Activated gamma-delta T cell treated with Interleukin-2 at 50 U/mL for 16 hours (primary cell): ENCODE data around the gene PRM1.
"Not testable (repeated sequence)": the region's sequence is repeated elsewhere in the genome, so short reads cannot be mapped to it uniquely, and the experiment has no call there.

Experiments used
- DNase-seq: peaks from one replicate; pipeline ENCODE4 v3.0.0-alpha.2; 2020

Gene PRM1

DNA sequence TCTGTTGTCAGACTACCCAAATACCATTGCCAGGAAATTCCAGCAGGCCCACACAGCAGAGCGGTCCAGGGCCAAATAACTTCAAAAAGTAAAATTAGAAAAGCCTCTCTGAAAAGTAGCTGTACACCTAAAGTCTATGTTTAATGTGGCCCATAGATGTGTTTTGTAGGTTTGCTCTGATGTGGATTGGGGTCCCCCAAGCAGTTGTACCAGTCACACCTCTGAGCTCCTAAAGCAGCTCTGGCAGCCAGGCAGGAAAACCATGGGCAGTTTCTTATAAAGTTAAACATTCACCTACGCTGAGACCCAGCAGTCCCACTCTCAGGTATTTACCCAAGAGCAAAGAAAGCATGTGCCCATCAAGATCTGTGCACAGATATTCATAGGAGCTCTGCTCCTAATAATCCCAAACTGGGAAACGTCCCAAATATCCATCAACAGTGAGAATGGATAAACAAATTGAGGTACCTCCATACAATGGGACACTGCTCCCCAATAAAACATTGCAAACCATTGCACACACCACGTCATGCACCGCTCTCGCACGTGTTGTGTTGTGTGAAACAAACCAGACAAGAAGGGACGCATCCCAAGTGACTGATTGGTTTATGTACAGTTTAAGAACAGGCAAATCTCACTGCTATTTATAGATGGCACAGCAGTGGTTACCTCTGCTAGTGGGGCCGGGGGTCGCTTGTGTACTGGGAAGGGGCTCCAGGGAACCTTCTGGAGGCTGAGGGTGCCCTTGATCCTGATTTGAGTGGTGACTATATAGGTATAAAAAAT lies 15.8 kb upstream of the PRM1 start:
- DNase-seq, result no peak

- no peak for DNase-seq
Measured at GRCh38 chr16:11296351-11296705, 15.2 kb upstream of the PRM1 start.

DNA sequence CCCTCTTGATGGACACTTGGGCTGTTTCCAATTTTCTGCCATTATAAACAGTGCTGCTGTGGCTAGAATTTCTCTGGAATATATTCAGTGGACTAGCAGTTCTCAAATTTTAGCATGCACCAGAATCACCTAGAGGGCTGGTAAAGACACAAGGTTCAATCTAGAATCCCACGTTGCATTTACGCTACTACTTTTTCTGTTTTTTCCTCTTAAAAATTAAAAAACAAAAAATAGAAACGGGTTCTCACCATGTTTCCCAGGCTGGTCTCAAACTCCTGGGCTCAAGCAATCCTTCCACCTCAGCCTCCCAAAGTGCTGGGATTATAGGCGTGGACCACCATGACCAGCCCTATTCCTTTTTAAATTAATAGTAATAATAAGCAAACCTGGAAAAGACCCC lies 14.5 kb upstream of the PRM1 start:
- no peak for DNase-seq

DNA sequence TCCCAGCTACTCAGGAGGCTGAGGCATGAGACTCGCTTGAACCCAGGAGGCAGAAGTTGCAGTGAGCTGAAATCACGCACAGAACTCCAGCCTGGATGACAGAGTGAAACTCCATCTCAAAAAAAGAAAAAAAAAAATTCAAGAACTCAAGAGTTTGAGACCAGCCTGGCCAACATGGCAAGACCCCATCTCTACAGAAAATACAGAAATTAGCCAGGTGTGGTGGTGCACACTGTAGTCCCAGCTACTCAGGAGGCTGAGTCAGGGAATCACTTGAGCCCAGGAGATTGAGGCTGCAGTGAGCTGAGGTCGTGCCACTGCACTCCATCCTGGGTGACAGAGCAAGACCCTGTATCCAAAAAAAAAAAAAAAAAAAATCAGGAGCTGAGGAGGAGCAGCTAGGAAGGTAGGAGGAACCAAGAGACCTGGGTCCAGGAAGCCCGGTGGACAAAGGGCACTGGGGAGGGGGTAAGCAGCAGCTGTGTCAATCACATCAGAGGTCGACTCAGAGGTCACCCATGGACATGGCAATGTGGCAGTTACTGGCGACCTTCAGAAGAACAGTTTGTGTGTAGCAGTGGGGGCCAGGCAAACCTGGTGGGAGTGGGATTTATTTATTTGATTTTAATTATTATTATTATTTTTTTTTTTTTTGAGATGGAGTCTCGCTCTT lies 11.1 kb upstream of the PRM1 start:
- DNase-seq, result no peak

GRCh38 chr16:11291091-11291703 lies 10.1 kb upstream of the PRM1 start:
- DNase-seq, result no peak

DNA sequence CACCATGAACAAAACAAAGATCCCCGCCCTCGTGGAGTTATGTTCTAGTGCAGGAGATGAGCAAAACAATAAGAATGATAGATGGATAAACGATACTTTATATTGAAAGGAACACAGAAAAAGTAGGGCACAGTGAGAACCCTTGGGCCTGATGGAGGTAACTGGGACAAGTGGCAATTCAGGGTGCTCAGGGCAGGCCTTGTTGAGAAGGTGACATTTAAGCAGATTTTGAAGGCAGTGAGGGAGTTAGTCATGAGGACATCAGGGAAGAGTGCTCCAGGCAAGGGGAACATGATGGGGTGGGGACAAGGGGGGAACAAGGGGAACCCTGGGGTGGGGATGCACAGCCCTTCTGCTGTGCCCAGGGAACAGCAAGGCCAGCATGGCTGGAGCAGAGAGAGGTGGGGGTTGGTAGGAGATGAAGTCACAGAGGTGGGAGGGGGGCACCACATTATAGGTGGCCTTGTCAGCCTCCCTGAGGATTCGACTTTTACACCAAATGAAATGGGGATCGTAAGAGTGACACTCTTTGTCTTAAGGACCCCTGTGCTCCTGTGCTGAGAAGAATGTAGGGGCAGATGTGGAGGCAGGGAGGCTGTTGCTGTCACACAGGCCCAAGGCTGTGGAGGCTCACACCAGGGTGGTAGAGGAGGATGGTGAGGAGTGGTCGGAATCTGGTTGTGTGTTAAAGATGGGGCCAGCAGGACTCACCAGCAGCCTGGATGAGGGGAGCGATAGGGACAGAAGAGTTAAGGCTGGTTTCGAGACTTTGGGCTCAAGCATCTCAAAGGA lies 9.2 kb upstream of the PRM1 start:
- no peak for DNase-seq

DNA sequence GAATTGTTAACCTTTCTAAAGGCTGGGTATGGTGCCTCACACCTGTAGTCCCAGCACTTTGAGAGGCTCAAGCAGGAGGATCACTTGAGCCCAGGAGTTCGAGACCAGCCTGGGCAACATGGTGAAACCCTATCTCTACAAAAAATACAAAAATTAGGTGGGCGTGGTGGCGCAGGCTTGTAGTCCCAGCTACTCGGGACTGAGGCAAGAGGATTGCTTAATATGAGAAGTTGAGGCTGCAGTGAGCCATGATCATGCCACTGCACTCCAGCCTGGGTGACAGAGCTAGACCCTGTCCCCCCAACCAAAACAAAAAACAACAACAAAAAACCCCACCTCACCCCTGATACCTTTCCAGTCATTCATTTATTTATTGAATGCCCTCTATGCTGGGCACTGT lies 8.6 kb upstream of the PRM1 start:
- not testable (repeated sequence) for DNase-seq

- no peak for DNase-seq
Measured at GRCh38 chr16:11289202-11289601, 8.1 kb upstream of the PRM1 start.

DNA sequence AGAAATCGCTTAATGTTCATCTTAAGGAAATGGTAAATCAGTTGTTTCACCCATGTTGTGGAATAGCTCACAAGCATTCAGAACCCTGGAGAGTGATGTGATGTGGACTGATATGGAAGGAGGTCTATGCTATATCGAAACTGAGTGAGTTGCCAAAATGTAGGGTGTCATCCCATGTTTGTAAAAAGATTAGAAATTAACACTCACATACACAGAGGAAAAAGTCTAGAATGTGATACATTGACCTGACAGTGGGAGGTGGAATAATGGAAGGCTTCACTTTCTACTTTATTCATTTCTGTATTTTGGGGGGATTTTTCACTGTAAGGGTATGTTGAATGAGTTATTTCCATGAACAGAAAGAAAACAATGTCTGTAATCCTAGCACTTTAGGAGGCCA lies 4.7 kb upstream of the PRM1 start:
- no peak for DNase-seq

DNA sequence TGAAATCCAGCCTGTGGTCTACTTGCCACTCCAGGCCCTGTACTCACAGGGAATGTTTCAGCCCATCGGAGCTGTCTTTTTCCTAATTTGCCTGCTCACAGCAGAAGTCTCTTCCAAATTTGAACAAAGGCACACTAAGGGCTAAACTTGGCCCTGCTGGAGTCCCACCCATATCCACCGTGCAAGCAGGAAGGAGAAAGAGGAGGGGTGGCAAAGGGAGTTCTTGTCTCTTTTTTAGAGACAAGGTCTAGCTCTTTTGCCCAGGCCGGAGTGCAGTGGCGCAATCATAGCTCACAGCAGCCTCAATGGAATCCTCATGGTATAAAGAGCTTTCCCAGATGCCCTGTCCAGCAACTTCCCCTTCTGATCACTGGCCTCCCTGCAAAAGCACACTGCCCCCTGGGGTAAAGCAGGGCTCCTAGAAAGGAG lies 2.7 kb upstream of the PRM1 start:
- no peak for DNase-seq

DNA sequence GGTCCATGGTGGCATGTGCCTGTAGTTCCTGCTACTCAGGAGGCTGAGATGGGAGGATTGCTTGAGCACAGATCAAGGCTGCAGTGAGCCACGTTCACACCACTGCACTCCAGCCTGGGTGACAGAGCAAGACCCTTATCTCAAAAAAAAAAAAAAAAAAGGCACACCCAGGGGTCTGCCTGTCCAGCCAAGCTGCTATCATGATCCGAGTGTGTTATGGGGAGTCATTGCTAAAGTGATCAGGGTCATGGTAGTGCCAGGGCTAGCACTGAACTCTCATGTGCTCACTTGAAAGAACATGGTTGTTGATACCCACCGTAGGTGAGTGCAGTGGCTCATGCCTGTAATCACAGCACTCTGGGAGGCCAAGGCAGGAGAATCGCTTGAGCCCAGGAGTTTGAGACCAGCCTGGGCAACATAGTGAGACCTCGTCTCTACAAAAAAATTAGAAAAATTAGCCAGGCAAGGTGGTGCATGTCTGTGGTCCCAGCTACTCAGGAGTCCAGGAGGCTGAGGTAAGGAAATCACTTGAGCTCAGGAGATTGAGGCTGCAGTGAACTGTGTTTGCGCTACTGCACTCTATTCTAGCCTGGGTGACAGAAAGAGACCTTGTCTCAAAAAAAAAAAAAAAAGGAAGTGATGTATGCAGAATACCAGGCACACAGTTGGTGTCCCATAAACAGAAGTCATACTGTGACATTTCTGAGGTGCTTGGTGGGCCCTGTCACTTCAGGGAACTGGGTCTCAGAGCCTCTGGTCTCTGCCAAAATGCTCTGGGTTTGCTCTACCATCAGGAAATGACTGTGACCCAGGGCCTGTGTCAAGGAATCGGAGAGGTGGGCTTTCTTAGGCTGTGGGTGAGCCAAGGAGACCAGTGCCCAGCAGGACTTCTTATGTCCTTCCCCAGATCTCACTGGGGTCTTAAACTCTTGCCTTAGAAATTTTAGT lies 2.2 kb downstream of the PRM1 start:
- no peak for DNase-seq

GRCh38 chr16:11277607-11278337 lies 3.4 kb downstream of the PRM1 start:
- no peak for DNase-seq

GRCh38 chr16:11276896-11277593 lies 4.1 kb downstream of the PRM1 start:
- no peak for DNase-seq

- DNase-seq, result no peak
Measured at GRCh38 chr16:11276143-11276895, 4.8 kb downstream of the PRM1 start, which contains the start of gene PRM2. Gene PRM2 (minus strand): TSS chr16:11276480. CDS start chr16:11276370, 110 bp downstream.

- DNase-seq, result no peak
Measured at GRCh38 chr16:11274964-11275363, 6.2 kb downstream of the PRM1 start.

DNA sequence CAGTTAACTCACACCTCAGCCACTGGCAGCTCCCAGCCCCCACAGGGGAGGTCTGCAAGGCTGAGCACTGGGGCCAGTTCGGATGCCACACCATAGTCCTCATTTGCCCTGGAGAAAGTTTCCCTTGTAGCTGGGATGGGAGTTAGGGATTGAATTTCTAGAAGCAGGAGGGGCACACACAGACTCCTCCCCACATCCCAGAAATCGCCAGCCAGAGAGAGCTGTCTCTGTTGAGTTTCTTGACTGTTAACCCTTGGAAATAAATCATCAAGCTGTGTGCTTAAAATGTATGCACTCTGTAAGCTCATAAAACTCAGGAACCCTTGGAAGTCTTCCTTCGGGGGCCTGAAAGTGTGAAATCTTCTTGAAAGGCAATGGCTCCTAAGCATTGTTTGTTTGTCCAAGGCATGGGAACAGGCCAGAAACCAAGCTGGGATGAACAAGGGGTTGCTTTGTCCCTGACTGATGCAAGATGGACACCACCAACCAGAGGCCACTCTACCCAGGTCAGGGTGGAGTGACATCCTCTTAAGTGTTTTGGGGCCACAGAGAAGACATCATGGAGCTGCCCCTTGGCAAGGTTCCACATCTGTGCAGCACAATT lies 7.3 kb downstream of the PRM1 start:
- no peak for DNase-seq

DNA sequence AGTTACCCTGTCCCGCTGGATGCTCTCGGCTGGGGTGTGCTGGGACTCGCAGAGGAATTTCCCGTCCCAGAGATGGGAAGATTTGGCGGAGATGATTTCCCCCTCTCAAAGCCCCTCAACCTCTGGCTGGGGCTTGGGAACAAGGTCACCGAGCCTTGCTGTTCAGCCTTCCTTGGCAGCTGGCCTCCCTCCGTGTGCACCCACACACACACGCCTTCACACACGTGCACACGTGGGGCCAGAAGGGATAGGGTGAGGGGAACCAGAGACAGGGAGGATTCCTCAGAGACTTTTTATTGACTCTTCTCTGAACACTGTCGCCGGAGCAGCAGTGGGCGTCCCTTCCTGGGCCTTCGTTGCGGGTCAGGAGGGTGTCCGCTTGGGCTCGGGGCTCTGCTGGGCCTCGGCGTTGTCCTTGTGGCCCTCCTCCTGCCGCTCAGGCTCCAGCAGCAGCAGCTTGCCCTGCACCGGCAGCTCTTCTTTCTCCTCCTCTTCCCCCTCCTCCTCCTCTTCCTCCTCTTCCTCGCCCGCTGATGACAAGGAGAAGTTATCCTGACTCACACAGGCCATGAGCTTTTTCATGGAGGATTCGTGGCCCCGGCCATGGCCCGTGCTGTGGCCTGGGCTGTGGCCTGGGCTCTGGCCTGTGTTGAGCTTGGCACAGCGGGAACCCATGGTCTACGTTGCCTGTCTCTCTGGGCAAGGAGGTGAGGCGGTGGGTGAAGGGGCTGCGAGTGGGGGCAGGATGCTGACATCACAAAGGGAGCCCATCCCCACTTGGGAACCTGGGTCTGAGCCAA lies 8.0 kb downstream of the PRM1 start, which contains the start of gene PRM3:
Gene PRM3, minus strand, starts transcription at position 709 of the 800 bp plus-strand sequence. Its CDS starts 34 bp downstream, at position 675.
- DNase-seq, result no peak

DNA sequence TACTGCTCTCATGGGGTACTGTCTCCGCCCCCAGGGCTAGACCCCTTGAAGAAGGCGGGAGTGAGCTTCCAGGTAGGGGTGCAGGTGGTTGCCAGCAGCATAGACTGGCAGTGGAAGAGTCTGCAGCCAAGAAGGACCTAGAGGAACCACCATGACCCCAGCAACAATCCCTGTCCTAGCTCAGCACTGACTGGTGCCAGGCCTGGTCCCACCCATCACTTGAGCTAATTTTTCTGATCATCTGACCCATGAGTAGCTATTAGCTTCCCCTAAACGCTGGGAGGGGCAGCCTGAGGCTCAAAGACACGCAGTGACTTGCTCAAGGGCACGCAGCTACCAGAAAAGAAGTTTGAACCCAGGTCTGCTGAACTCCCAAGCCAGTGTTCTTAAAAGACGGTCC lies 8.6 kb downstream of the PRM1 start:
- DNase-seq, result no peak
